GM12865 (cell line): ENCODE measurements around the gene ITSN1.

ENCODE experiments used
- DNase-seq: peaks from one replicate; pipeline ENCODE4 v3.0.0; 2010; ENCODE audit warnings: low read depth
- H3K4me3 ChIP-seq: 2 replicates; pipeline ENCODE4 v1.5.1; 2011; ENCODE audit warnings: mild to moderate bottlenecking, low read depth, low read length, control low read depth
- CTCF ChIP-seq: IDR thresholded peaks from 2 replicates; pipeline ENCODE4 v1.5.1; 2011; ENCODE audit warnings: low read length, control low read depth, low read depth, inconsistent platforms; ENCODE audit not compliant: insufficient read depth; ENCODE audit errors: missing control alignments

Gene ITSN1

GRCh38 chr21:33770542-33770941 is 128.2 kb downstream of the ITSN1 start:
- TF ChIP-seq CTCF, result no peak
- H3K4me3 ChIP-seq, result no peak overlapping the region
- DNase-seq, result no peak

GRCh38 chr21:33771976-33772375 is 129.7 kb downstream of the ITSN1 start:
- no peak for TF ChIP-seq CTCF
- no peak overlapping the region for H3K4me3 ChIP-seq
- DNase-seq, result no peak

- no peak for DNase-seq
- no peak for TF ChIP-seq CTCF
- H3K4me3 ChIP-seq, result no peak overlapping the region
Observed at GRCh38 chr21:33774551-33774950, 132.2 kb downstream of the ITSN1 start.

- H3K4me3 ChIP-seq, result no peak overlapping the region
- DNase-seq, result no peak
- TF ChIP-seq CTCF, result no peak
Observed at GRCh38 chr21:33775100-33775828, 133.0 kb downstream of the ITSN1 start.

GRCh38 chr21:33780631-33781030 is 138.3 kb downstream of the ITSN1 start:
- no peak for DNase-seq
- no peak for TF ChIP-seq CTCF
- no peak overlapping the region for H3K4me3 ChIP-seq

- no peak overlapping the region for H3K4me3 ChIP-seq
- no peak for DNase-seq
Observed at GRCh38 chr21:33781121-33781520, 138.8 kb downstream of the ITSN1 start.

More at GRCh38 chr21:33781121-33781520, 138.8 kb downstream of the ITSN1 start:
- no peak for TF ChIP-seq CTCF
